HEK293 (cell line): ENCODE measurements around the gene CEBPG.

Experiments used
- ELK4 ChIP-seq: IDR thresholded peaks from 2 replicates; pipeline ENCODE4 v1.6.1; 2011; ENCODE audit warnings: mild to moderate bottlenecking, low read depth, low read length, borderline replicate concordance
- IKZF3 ChIP-seq: fragments of 450-650 bp; IDR thresholded peaks from 2 replicates; pipeline ENCODE4 v1.5.0; 2018; ENCODE audit warnings: missing biosample characterization, mild to moderate bottlenecking, missing genetic modification characterization, moderate library complexity
- KLF1 ChIP-seq: fragments of 450-650 bp; formaldehyde crosslinking; IDR thresholded peaks from 2 replicates; pipeline ENCODE4 v1.5.1; 2016; ENCODE audit warnings: missing biosample characterization, missing genetic modification characterization
- KLF8 ChIP-seq: fragments of 450-650 bp; formaldehyde crosslinking; IDR thresholded peaks from 2 replicates; pipeline ENCODE4 v1.5.1; 2016; ENCODE audit warnings: missing biosample characterization, missing genetic modification characterization
- ZBTB8A ChIP-seq: fragments of 450-650 bp; formaldehyde crosslinking; IDR thresholded peaks from 2 replicates; pipeline ENCODE4 v1.5.1; 2016; ENCODE audit warnings: missing biosample characterization, missing genetic modification characterization
- ZFP69B ChIP-seq: fragments of 450-650 bp; formaldehyde crosslinking; IDR thresholded peaks from 2 replicates; pipeline ENCODE4 v1.5.1; 2016; ENCODE audit warnings: missing biosample characterization, missing genetic modification characterization
- ZNF121 ChIP-seq: fragments of 450-650 bp; formaldehyde crosslinking; IDR thresholded peaks from 2 replicates; pipeline ENCODE4 v1.5.1; 2016; ENCODE audit warnings: missing biosample characterization, missing genetic modification characterization
- ZNF302 ChIP-seq: fragments of 450-650 bp; formaldehyde crosslinking; IDR thresholded peaks from 2 replicates; pipeline ENCODE4 v1.5.1; 2016; ENCODE audit warnings: missing biosample characterization, missing genetic modification characterization, low read depth
- ZNF324 ChIP-seq: fragments of 450-650 bp; formaldehyde crosslinking; IDR thresholded peaks from 2 replicates; pipeline ENCODE4 v1.5.1; 2016; ENCODE audit warnings: missing biosample characterization, missing genetic modification characterization
- ZNF394 ChIP-seq: fragments of 450-650 bp; formaldehyde crosslinking; IDR thresholded peaks from 2 replicates; pipeline ENCODE4 v1.5.1; 2016; ENCODE audit warnings: missing biosample characterization, missing genetic modification characterization, mild to moderate bottlenecking, moderate library complexity, borderline replicate concordance
- ZNF510 ChIP-seq: fragments of 450-650 bp; formaldehyde crosslinking; IDR thresholded peaks from 2 replicates; pipeline ENCODE4 v1.5.1; 2018; ENCODE audit warnings: mild to moderate bottlenecking, missing genetic modification characterization, missing biosample characterization; ENCODE audit not compliant: insufficient replicate concordance
- ZNF530 ChIP-seq: fragments of 450-650 bp; formaldehyde crosslinking; IDR thresholded peaks from 2 replicates; pipeline ENCODE4 v1.5.1; 2016; ENCODE audit warnings: low read depth, missing biosample characterization, missing genetic modification characterization
- ZNF624 ChIP-seq: fragments of 450-650 bp; formaldehyde crosslinking; IDR thresholded peaks from 2 replicates; pipeline ENCODE4 v1.5.1; 2017; ENCODE audit warnings: missing biosample characterization, missing genetic modification characterization
- ZNF747 ChIP-seq: fragments of 450-650 bp; formaldehyde crosslinking; IDR thresholded peaks from 2 replicates; pipeline ENCODE4 v1.5.1; 2016; ENCODE audit warnings: missing biosample characterization, missing genetic modification characterization
- ZNF837 ChIP-seq: fragments of 450-650 bp; formaldehyde crosslinking; IDR thresholded peaks from 2 replicates; pipeline ENCODE4 v1.5.1; 2016; ENCODE audit warnings: missing biosample characterization, missing genetic modification characterization
- ZNF843 ChIP-seq: fragments of 450-650 bp; formaldehyde crosslinking; IDR thresholded peaks from 2 replicates; pipeline ENCODE4 v1.5.1; 2016; ENCODE audit warnings: missing biosample characterization, missing genetic modification characterization
- TF ChIP-seq, protein P1 (sequence below): fragments of 450-650 bp; formaldehyde crosslinking; IDR thresholded peaks from 2 replicates; pipeline ENCODE4 v1.5.1; 2016; ENCODE audit warnings: missing biosample characterization, missing genetic modification characterization
- TF ChIP-seq, protein P2 (sequence below): fragments of 450-650 bp; formaldehyde crosslinking; IDR thresholded peaks from 2 replicates; pipeline ENCODE4 v1.5.1; 2016; ENCODE audit warnings: missing biosample characterization, missing genetic modification characterization
- TF ChIP-seq, protein P3 (sequence below): fragments of 450-650 bp; formaldehyde crosslinking; IDR thresholded peaks from 2 replicates; pipeline ENCODE4 v1.5.1; 2016; ENCODE audit warnings: missing biosample characterization, missing genetic modification characterization

The CEBPG gene

GRCh38 chr19:33394723-33395560 is 21.4 kb downstream of the CEBPG start (continued):
- TF ChIP-seq ZFP69B (tag by site-specific recombination) (no peak), ZNF843 (no peak), ZNF510 (tag by site-specific recombination) (no peak), ZNF121 (tag by site-specific recombination) (0 out of 2 replicates have a peak, but pooled peaks have one; percentile 23), ZBTB8A (0 out of 2 replicates have a peak, but pooled peaks have one; percentile 14), ZNF324 (tag by site-specific recombination) (no peak), KLF1 (tag by site-specific recombination) (peak; percentile 2; the same call in 1 of the 2 replicates), ZNF837 (tag by site-specific recombination) (no peak), ZNF394 (tag by site-specific recombination) (peak; percentile 62; the same call in 1 of the 2 replicates), ZNF530 (tag by site-specific recombination) (no peak), ZNF747 (tag by site-specific recombination) (no peak), KLF8 (tag by site-specific recombination) (peak; percentile 39), ELK4 (no peak), ZNF302 (tag by site-specific recombination) (no peak), IKZF3 (tag by site-specific recombination) (0 out of 2 replicates have a peak, but pooled peaks have one; percentile 19), ZNF624 (tag by site-specific recombination) (no peak)
- TF ChIP-seq, protein P1, sequence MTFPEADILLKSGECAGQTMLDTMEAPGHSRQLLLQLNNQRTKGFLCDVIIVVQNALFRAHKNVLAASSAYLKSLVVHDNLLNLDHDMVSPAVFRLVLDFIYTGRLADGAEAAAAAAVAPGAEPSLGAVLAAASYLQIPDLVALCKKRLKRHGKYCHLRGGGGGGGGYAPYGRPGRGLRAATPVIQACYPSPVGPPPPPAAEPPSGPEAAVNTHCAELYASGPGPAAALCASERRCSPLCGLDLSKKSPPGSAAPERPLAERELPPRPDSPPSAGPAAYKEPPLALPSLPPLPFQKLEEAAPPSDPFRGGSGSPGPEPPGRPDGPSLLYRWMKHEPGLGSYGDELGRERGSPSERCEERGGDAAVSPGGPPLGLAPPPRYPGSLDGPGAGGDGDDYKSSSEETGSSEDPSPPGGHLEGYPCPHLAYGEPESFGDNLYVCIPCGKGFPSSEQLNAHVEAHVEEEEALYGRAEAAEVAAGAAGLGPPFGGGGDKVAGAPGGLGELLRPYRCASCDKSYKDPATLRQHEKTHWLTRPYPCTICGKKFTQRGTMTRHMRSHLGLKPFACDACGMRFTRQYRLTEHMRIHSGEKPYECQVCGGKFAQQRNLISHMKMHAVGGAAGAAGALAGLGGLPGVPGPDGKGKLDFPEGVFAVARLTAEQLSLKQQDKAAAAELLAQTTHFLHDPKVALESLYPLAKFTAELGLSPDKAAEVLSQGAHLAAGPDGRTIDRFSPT, result peak; percentile 86
- TF ChIP-seq, protein P2, sequence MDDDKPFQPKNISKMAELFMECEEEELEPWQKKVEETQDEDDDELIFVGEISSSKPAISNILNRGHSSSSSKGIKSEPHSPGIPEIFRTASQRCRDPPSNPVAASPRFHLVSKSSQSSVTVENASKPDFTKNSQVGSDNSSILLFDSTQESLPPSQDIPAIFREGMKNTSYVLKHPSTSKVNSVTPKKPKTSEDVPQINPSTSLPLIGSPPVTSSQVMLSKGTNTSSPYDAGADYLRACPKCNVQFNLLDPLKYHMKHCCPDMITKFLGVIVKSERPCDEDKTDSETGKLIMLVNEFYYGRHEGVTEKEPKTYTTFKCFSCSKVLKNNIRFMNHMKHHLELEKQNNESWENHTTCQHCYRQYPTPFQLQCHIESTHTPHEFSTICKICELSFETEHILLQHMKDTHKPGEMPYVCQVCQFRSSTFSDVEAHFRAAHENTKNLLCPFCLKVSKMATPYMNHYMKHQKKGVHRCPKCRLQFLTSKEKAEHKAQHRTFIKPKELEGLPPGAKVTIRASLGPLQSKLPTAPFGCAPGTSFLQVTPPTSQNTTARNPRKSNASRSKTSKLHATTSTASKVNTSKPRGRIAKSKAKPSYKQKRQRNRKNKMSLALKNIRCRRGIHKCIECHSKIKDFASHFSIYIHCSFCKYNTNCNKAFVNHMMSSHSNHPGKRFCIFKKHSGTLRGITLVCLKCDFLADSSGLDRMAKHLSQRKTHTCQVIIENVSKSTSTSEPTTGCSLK (tag by site-specific recombination), result no peak
- TF ChIP-seq, protein P3, sequence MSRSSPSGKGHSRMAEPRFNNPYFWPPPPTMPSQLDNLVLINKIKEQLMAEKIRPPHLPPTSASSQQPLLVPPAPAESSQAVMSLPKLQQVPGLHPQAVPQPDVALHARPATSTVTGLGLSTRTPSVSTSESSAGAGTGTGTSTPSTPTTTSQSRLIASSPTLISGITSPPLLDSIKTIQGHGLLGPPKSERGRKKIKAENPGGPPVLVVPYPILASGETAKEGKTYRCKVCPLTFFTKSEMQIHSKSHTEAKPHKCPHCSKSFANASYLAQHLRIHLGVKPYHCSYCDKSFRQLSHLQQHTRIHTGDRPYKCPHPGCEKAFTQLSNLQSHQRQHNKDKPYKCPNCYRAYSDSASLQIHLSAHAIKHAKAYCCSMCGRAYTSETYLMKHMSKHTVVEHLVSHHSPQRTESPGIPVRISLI (tag by site-specific recombination), result no peak
